HepG2 (cell line): ENCODE results near the gene BSG. TPM values are rescaled to one million over a fixed set of nuclear protein-coding genes. Genes with fewer than 3 reads are reported as not detected.
A peak's percentile ranks its signal among the peaks of the same experiment; 100 is the strongest.

ENCODE experiments used
- CC2D1A ChIP-seq: sonication (generic); formaldehyde crosslinking; IDR thresholded peaks from 2 replicates; pipeline ENCODE4 v1.8.1; 2023; ENCODE audit warnings: mild to moderate bottlenecking, missing genetic modification reagents
- CEBPB ChIP-seq: IDR thresholded peaks from 2 replicates; pipeline ENCODE4 v1.6.1; 2011; ENCODE audit warnings: low read depth, low read length, improper control_type of control experiment, borderline replicate concordance
- GZF1 ChIP-seq: sonication (generic); formaldehyde crosslinking; IDR thresholded peaks from 2 replicates; pipeline ENCODE4 v1.5.1; 2020; ENCODE audit warnings: mild to moderate bottlenecking, missing genetic modification reagents
- HNRNPUL1 ChIP-seq: fragments of 200-400 bp; formaldehyde crosslinking; IDR thresholded peaks from 2 replicates; pipeline ENCODE4 v1.6.1; 2017; ENCODE audit warnings: low read depth, mild to moderate bottlenecking, low read length, moderate library complexity
- HOXA7 ChIP-seq: sonication (generic); formaldehyde crosslinking; IDR thresholded peaks from 2 replicates; pipeline ENCODE4 v1.8.1; 2022; ENCODE audit warnings: mild to moderate bottlenecking, missing genetic modification reagents, moderate library complexity
- IRF1 ChIP-seq: sonication (generic); formaldehyde crosslinking; IDR thresholded peaks from 2 replicates; pipeline ENCODE4 v1.4.0; 2020; ENCODE audit warnings: low read depth, mild to moderate bottlenecking, missing genetic modification reagents
- MAF1 ChIP-seq: sonication (generic); formaldehyde crosslinking; IDR thresholded peaks from 2 replicates; pipeline ENCODE4 v1.5.0; 2020; ENCODE audit warnings: missing genetic modification reagents, borderline replicate concordance
- NCOA1 ChIP-seq: sonication (generic); formaldehyde crosslinking; IDR thresholded peaks from 2 replicates; pipeline ENCODE4 v1.9.0; 2021; ENCODE audit warnings: missing genetic modification reagents
- NFIB ChIP-seq: sonication (generic); formaldehyde crosslinking; IDR thresholded peaks from 2 replicates; pipeline ENCODE4 v1.9.0; 2021; ENCODE audit warnings: missing genetic modification reagents, mild to moderate bottlenecking, borderline replicate concordance
- NFRKB ChIP-seq: fragments of 450-650 bp; IDR thresholded peaks from 2 replicates; pipeline ENCODE4 v1.6.1; 2017
- PHF20 ChIP-seq: sonication (generic); formaldehyde crosslinking; IDR thresholded peaks from 2 replicates; pipeline ENCODE4 v1.5.0; 2020; ENCODE audit warnings: mild to moderate bottlenecking, missing genetic modification reagents
- PHF5A ChIP-seq: IDR thresholded peaks from one replicate; pipeline ENCODE4 v1.6.1; 2018; ENCODE audit warnings: low read depth, missing genetic modification reagents; ENCODE audit not compliant: unreplicated experiment
- RBAK ChIP-seq: sonication (generic); formaldehyde crosslinking; IDR thresholded peaks from 2 replicates; pipeline ENCODE4 v1.5.1; 2020; ENCODE audit warnings: mild to moderate bottlenecking, missing genetic modification reagents
- SMAD9 ChIP-seq: sonication (generic); formaldehyde crosslinking; IDR thresholded peaks from 2 replicates; pipeline ENCODE4 v1.5.1; 2020; ENCODE audit warnings: mild to moderate bottlenecking, missing genetic modification reagents
- STAT5B ChIP-seq: sonication (generic); formaldehyde crosslinking; IDR thresholded peaks from 2 replicates; pipeline ENCODE4 v1.4.0; 2020; ENCODE audit warnings: missing genetic modification reagents
- TFDP1 ChIP-seq: IDR thresholded peaks from 2 replicates; pipeline ENCODE4 v1.6.1; 2016; ENCODE audit warnings: missing compliant biosample characterization, missing genetic modification reagents, borderline replicate concordance
- TP53 ChIP-seq: sonication (generic); formaldehyde crosslinking; conservative IDR thresholded peaks from 2 replicates; pipeline ENCODE4 v1.4.0; 2020; ENCODE audit warnings: missing genetic modification reagents
- ZBTB46 ChIP-seq: sonication (generic); formaldehyde crosslinking; IDR thresholded peaks from 2 replicates; pipeline ENCODE4 v1.4.0; 2020; ENCODE audit warnings: mild to moderate bottlenecking, missing genetic modification reagents, borderline replicate concordance
- ZBTB7A ChIP-seq: sonication (generic); formaldehyde crosslinking; IDR thresholded peaks from 2 replicates; pipeline ENCODE4 v1.8.0; 2022; ENCODE audit warnings: mild to moderate bottlenecking, missing genetic modification reagents
- ZMAT3 ChIP-seq: sonication (generic); formaldehyde crosslinking; conservative IDR thresholded peaks from 2 replicates; pipeline ENCODE4 v1.7.0; 2021; ENCODE audit warnings: missing genetic modification reagents
- ZNF30 ChIP-seq: sonication (generic); formaldehyde crosslinking; IDR thresholded peaks from 2 replicates; pipeline ENCODE4 v1.5.0; 2020; ENCODE audit warnings: mild to moderate bottlenecking, missing genetic modification reagents
- ZNF44 ChIP-seq: sonication (generic); formaldehyde crosslinking; IDR thresholded peaks from 2 replicates; pipeline ENCODE4 v1.5.1; 2020; ENCODE audit warnings: mild to moderate bottlenecking, missing genetic modification reagents
- ZNF549 ChIP-seq: sonication (generic); formaldehyde crosslinking; IDR thresholded peaks from 2 replicates; pipeline ENCODE4 v1.5.0; 2020; ENCODE audit warnings: missing genetic modification reagents
- ZNF619 ChIP-seq: sonication (generic); formaldehyde crosslinking; IDR thresholded peaks from 2 replicates; pipeline ENCODE4 v1.4.0; 2020; ENCODE audit warnings: mild to moderate bottlenecking, missing genetic modification reagents
- ZNF792 ChIP-seq: IDR thresholded peaks from 2 replicates; pipeline ENCODE4 v1.6.1; 2016
- polyA plus RNA-seq, 8 experiments: library from polyadenylated mRNA; depleted of rRNA in 3 of 8; stranded (reverse) in 7 of 8; unstranded in 1 of 8; fragments of >200 nt; fragmentation: Illumina TruSeq in 4 of 8; extraction: Trizol in 4 of 8; gene quantifications; 2 replicates each; pipeline versions ENCODE4 v1.2.1 to v1.2.3, GENCODE V29; 2011 to 2016; ENCODE audit warnings: low read depth in 4 of 8, missing spikeins in 1 of 8, mixed read lengths in 1 of 8; ENCODE audit not compliant: insufficient read depth in 1 of 8
- total RNA-seq, 5 experiments: library from RNA; depleted of rRNA; stranded (reverse); fragments of >200 nt; fragmentation: Illumina TruSeq; extraction: Trizol; gene quantifications; 2 replicates each; pipeline ENCODE4 v1.2.3, GENCODE V29; 2016; ENCODE audit warnings: low read depth in 1 of 5
- TF ChIP-seq, protein P1 (sequence below): fragments of 450-650 bp; IDR thresholded peaks from 2 replicates; pipeline ENCODE4 v1.6.1; 2017; ENCODE audit warnings: mild to moderate bottlenecking

The BSG gene
- total and polyA plus RNA-seq, 2 of the 13 experiments (the other 11 are each of a cell fraction or from before 2014, with no cell fraction given) = 309 to 754 TPM

- peak; percentile 70; the same call in 1 of the 2 replicates for TF ChIP-seq MAF1 (CRISPR knock-in tag)
- 0 out of 2 replicates have a peak, but pooled peaks have one; percentile 62 for TF ChIP-seq ZNF792 (CRISPR knock-in tag)
- TF ChIP-seq IRF1 (CRISPR knock-in tag) = no peak
- TF ChIP-seq ZNF30 (CRISPR knock-in tag) = no peak
- no peak for TF ChIP-seq HNRNPUL1
- no peak for TF ChIP-seq ZBTB46 (CRISPR knock-in tag)
- no peak for TF ChIP-seq ZBTB7A (CRISPR knock-in tag)
- no peak for TF ChIP-seq PHF20 (CRISPR knock-in tag)
- TF ChIP-seq ZNF44 (CRISPR knock-in tag) = peak; percentile 68; the same call in 1 of the 2 replicates
- TF ChIP-seq PHF5A = no peak
- 0 out of 2 replicates have a peak, but pooled peaks have one; percentile 78 for TF ChIP-seq STAT5B (CRISPR knock-in tag)
- TF ChIP-seq, protein P1, sequence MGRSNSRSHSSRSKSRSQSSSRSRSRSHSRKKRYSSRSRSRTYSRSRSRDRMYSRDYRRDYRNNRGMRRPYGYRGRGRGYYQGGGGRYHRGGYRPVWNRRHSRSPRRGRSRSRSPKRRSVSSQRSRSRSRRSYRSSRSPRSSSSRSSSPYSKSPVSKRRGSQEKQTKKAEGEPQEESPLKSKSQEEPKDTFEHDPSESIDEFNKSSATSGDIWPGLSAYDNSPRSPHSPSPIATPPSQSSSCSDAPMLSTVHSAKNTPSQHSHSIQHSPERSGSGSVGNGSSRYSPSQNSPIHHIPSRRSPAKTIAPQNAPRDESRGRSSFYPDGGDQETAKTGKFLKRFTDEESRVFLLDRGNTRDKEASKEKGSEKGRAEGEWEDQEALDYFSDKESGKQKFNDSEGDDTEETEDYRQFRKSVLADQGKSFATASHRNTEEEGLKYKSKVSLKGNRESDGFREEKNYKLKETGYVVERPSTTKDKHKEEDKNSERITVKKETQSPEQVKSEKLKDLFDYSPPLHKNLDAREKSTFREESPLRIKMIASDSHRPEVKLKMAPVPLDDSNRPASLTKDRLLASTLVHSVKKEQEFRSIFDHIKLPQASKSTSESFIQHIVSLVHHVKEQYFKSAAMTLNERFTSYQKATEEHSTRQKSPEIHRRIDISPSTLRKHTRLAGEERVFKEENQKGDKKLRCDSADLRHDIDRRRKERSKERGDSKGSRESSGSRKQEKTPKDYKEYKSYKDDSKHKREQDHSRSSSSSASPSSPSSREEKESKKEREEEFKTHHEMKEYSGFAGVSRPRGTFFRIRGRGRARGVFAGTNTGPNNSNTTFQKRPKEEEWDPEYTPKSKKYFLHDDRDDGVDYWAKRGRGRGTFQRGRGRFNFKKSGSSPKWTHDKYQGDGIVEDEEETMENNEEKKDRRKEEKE = no peak
- TF ChIP-seq ZMAT3 (CRISPR knock-in tag) = 0 out of 2 replicates have a peak, but pooled peaks have one; percentile 54
- TF ChIP-seq GZF1 (CRISPR knock-in tag) = no peak
- no peak for TF ChIP-seq ZNF619 (CRISPR knock-in tag)
- no peak for TF ChIP-seq NFRKB
- no peak for TF ChIP-seq NCOA1 (CRISPR knock-in tag)
- TF ChIP-seq TFDP1 (CRISPR knock-in tag) = peak; percentile 49; the same call in 1 of the 2 replicates
- no peak; the same call in 1 of the 2 replicates for TF ChIP-seq TP53 (CRISPR knock-in tag)
- TF ChIP-seq ZNF549 (CRISPR knock-in tag) = no peak
- TF ChIP-seq NFIB (CRISPR knock-in tag) = no peak
- TF ChIP-seq HOXA7 = no peak
- TF ChIP-seq CEBPB = no peak
- TF ChIP-seq CC2D1A (CRISPR knock-in tag) = no peak
- no peak for TF ChIP-seq RBAK (CRISPR knock-in tag)
- no peak for TF ChIP-seq SMAD9 (CRISPR knock-in tag)
Observed at GRCh38 chr19:591099-591958, 18.9 kb downstream of the BSG start (continued).
